Activated CD4-positive, alpha-beta T cell treated with anti-CD3 and anti-CD28 coated beads, Interleukin-2, amount 10 ng/mL, durations not matched to agents 7 days and 5 days (primary cell): ENCODE results near the gene COTL1. TPM values are rescaled to one million over a fixed set of nuclear protein-coding genes. Genes with fewer than 3 reads are reported as not detected.
A peak's percentile ranks its signal among the peaks of the same experiment; 100 is the strongest.

Experiments used
- CTCF ChIA-PET: fragments of 350-600 bp; sonication (Branson Sonifier 250); formaldehyde crosslinking; loops from one replicate; lab custom pipeline; 2021; ENCODE audit warnings: antibody characterized with exemption; lab: Charles Lee
- POLR2A ChIA-PET: fragments of 350-600 bp; sonication (Branson Sonifier 250); formaldehyde crosslinking; loops from one replicate; lab custom pipeline; 2021; ENCODE audit warnings: antibody characterized with exemption; lab: Charles Lee
- DNase-seq: peaks from one replicate; pipeline ENCODE4 v3.0.0-alpha.2; 2020
- H3K27ac Mint-ChIP-seq: one replicate; pipeline ENCODE4 v1.8.0; 2021; ENCODE audit warnings: mild to moderate bottlenecking, moderate library complexity, mixed read lengths
- H3K27me3 Mint-ChIP-seq: one replicate; pipeline ENCODE4 v1.8.0; 2021; ENCODE audit warnings: mixed read lengths
- H3K36me3 Mint-ChIP-seq: one replicate; pipeline ENCODE4 v1.8.0; 2021; ENCODE audit warnings: low read depth, mixed read lengths
- H3K4me1 Mint-ChIP-seq: one replicate; pipeline ENCODE4 v1.8.0; 2021; ENCODE audit warnings: mixed read lengths
- H3K4me3 Mint-ChIP-seq: one replicate; pipeline ENCODE4 v1.8.0; 2021; ENCODE audit warnings: mild to moderate bottlenecking, moderate library complexity, mixed read lengths
- H3K9me3 Mint-ChIP-seq: one replicate; pipeline ENCODE4 v1.8.0; 2021; ENCODE audit warnings: mixed read lengths
- total RNA-seq, 2 experiments: library from RNA; stranded (reverse); gene quantifications; one replicate each; pipeline ENCODE4 v1.2.3, GENCODE V29; 2021

COTL1 gene, protein sequence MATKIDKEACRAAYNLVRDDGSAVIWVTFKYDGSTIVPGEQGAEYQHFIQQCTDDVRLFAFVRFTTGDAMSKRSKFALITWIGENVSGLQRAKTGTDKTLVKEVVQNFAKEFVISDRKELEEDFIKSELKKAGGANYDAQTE
- total RNA-seq: 100 to 1,000 TPM; 780 to 845 TPM

DNA sequence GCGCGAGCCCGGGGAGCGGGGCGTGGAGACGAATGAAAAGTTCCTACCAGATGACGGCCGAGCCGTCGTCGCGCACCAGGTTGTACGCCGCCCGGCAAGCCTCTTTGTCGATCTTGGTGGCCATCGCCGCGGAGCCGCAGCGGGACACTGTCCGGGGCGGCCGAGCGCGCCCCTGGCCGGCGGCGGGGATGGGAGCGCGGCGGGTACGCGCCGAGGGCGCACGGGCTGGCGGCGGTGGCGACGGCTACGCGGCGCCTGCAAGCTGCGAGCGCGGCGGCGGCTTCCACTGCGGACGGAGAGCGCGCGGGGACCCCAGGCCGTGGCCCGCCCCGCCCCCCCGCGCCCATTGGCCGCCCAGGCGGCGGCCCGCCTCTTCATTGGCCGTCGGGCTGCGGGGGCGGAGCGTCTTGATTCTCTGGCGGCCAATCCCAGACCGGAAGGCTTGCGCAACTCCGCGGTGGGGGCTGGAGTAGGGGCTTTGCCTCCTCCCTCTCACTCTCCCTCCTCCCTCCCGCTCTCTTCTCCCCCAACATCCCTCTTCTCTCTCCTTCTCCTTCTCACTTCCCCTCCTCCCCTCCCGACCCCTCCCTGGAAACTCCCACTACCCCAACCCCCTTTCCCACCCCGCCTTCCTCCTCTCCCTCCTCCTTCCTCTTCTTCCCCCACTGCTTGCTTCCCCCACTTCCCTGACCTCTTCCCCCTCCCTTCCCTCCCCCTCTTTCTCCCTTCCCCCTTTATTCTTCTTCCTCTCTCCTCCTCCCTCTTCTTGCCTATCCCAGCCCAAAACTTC, at the start of gene COTL1:
Gene COTL1, minus strand, starts transcription at position 288 of the 790 bp plus-strand sequence. Its CDS starts 164 bp downstream, at position 124.
- Mint-ChIP-seq H3K9me3 (no peaks in the 10 kb centered on the region), H3K27me3 (peaks cover 12% of the 10 kb centered on the region), H3K4me3 (peak within 1 kb of the TSS; percentile 99), H3K36me3 (peaks cover 40% of the 10 kb centered on the region), H3K4me1 (peaks cover 54% of the 10 kb centered on the region), H3K27ac (peak within 1 kb of the TSS; percentile 88)
- POLR2A ChIA-PET: no interaction called here
- CTCF ChIA-PET: interaction anchor here (0.9 to 1.4 kb wide), 2 partner anchors 65 to 110 kb away, joined by 3 read pairs; no protein-coding TSS in a partner anchor
- peak; percentile 94 for DNase-seq

DNA sequence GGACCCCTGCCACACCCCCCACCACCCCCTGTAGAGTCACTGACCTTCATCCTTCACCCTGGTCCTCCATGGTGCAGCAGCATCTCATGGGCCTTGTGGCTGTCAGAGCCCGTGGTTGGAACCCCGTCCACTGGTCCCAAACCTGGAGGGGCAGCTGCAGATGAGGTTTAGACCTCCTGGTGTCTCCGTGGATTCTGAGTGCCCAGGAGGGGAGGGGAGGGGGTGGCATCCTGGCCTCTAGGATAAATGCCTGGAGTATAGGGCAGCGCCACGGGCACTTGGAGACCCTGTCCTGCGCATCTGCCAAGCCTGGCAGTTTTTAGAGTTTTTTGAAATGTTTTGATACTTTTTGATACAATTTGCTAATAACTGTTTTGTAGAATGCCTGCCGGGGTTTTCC, 48.0 kb upstream of the COTL1 start:
- ChIA-PET CTCF (interaction anchor here (1.3 kb wide), 1 partner anchor 13 kb away, joined by 3 read pairs; no protein-coding TSS in a partner anchor), POLR2A (no interaction called here)
- H3K4me3 Mint-ChIP-seq: no peak overlapping the region
- H3K36me3 Mint-ChIP-seq: peaks cover 37% of the 10 kb centered on the region
- peaks cover 4% of the 10 kb centered on the region for H3K4me1 Mint-ChIP-seq
- no peaks in the 10 kb centered on the region for H3K27me3 Mint-ChIP-seq
- DNase-seq: no peak
- no peaks in the 10 kb centered on the region for H3K9me3 Mint-ChIP-seq
- no peak overlapping the region for H3K27ac Mint-ChIP-seq

DNA sequence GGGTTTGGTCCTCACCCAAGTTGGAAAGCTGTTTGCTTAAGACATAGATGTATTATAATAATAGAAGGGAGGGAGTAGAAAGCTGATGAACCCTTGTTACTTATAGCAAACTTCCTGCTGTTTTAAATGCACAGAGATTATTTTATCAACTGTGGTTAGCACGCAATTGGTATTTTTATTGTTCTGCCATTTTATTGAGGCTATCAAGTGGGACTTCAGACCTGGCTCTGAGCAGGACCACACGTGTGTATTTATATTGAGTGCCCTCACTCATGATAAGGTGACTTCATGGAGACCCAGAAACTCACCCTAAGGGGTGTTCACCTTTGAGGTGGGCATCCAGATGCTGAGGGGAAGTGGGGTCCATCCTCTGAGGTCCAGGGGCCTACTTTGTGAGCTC, 47.5 kb upstream of the COTL1 start:
- ChIA-PET CTCF (interaction anchor here (1.3 kb wide), 1 partner anchor 12 kb away, joined by 3 read pairs; no protein-coding TSS in a partner anchor), POLR2A (no interaction called here)
- Mint-ChIP-seq H3K4me1 (peaks cover 5% of the 10 kb centered on the region), H3K27ac (no peak overlapping the region), H3K27me3 (no peaks in the 10 kb centered on the region), H3K36me3 (peaks cover 41% of the 10 kb centered on the region), H3K9me3 (no peaks in the 10 kb centered on the region), H3K4me3 (no peak overlapping the region)
- DNase-seq: no peak

DNA sequence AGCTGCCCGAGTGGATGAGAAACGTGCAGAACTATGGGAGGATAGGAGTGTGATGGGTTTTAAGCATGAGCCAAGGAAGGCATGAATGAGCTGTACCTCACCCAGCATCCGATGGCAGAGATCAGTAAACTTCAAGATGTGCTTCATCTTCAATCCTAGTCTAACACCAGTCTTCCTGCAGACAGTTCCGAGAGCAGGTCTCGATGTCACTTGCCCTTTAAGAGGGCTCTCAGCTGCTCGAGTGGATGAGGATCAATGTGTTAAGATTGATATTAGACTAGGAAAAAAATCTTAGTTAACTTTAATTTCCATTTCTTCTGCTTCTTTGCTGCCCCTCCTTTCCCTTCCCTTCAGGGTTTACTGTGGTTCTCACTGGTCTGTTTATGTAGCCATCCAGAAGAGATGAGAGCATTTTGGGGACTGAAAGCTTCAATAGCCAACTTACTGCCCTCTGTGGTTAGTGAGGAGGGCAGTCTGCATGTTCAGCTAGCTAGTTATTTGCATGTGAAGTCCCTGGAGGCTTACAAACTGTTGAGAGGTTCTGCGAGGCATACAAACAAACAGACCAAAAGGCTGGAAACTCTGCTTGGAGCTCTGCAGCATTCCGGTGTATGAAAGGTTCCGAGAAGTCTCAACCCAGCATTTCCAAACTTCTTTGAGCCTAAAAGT, 45.7 kb upstream of the COTL1 start:
- Mint-ChIP-seq H3K9me3 (no peaks in the 10 kb centered on the region), H3K4me3 (no peak overlapping the region), H3K27me3 (no peaks in the 10 kb centered on the region), H3K27ac (no peak overlapping the region), H3K4me1 (peaks cover 20% of the 10 kb centered on the region), H3K36me3 (peaks cover 55% of the 10 kb centered on the region)
- DNase-seq: no peak
- ChIA-PET CTCF (interaction anchor here (0.6 to 2.8 kb wide), 8 partner anchors 9 to 76 kb away, joined by 3 to 26 read pairs (median 3); no protein-coding TSS in a partner anchor), POLR2A (interaction anchor here (0.5 kb wide), 1 partner anchor 310 kb away, joined by 4 read pairs; no protein-coding TSS in a partner anchor)

DNA sequence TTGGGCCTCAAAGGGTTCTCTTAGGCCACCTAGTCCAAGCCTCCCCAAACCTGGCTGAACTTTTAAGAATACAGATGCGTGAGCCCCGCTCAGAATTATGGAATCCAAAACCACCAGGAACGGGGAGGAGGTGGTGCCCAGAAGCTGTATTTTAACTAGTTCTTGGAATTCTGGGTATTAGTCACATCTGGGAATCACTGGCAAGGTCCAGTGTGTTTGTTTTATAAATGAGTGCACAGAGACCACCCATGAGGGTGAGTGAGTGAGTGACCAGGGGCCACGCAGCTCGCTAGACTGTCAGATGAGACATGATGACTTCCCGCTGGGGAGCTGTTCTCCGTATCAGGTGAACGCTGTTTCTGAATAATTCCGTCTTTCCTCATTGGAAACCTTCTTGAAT, 44.6 kb upstream of the COTL1 start:
- Mint-ChIP-seq H3K27me3 (no peaks in the 10 kb centered on the region), H3K36me3 (peaks cover 62% of the 10 kb centered on the region), H3K27ac (no peak overlapping the region), H3K9me3 (no peaks in the 10 kb centered on the region), H3K4me1 (peaks cover 30% of the 10 kb centered on the region), H3K4me3 (no peak overlapping the region)
- POLR2A ChIA-PET: no interaction called here
- no peak for DNase-seq
- CTCF ChIA-PET: interaction anchor here (0.6 to 2.8 kb wide), 7 partner anchors 9 to 100 kb away, joined by 3 to 26 read pairs (median 3); no protein-coding TSS in a partner anchor

DNA sequence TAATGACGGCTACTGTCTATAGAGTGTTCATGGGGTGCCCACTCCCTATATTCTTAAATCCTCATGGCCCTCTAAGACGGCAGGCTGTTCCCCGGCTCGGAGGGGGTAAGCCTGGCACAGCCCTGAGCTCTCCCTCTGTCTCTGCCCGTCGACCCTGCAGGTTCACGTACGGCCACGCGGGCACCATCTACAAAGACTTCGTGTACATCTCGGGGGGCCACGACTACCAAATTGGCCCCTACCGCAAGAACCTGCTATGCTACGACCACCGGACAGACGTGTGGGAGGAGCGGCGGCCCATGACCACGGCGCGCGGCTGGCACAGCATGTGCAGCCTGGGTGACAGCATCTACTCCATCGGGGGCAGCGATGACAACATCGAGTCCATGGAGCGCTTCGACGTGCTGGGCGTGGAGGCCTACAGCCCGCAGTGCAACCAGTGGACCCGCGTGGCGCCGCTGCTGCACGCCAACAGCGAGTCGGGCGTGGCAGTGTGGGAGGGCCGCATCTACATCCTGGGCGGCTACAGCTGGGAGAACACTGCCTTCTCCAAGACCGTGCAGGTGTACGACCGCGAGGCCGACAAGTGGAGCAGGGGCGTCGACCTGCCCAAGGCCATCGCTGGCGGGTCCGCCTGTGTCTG, 43.7 kb upstream of the COTL1 start:
- peaks cover 39% of the 10 kb centered on the region for H3K4me1 Mint-ChIP-seq
- CTCF ChIA-PET: interaction anchor here (1.0 to 2.8 kb wide), 4 partner anchors 11 to 99 kb away, joined by 3 to 26 read pairs (median 6); no protein-coding TSS in a partner anchor
- DNase-seq: no peak
- H3K9me3 Mint-ChIP-seq: no peaks in the 10 kb centered on the region
- H3K27me3 Mint-ChIP-seq: no peaks in the 10 kb centered on the region
- H3K27ac Mint-ChIP-seq: no peak overlapping the region
- peaks cover 71% of the 10 kb centered on the region for H3K36me3 Mint-ChIP-seq
- H3K4me3 Mint-ChIP-seq: no peak overlapping the region
- POLR2A ChIA-PET: no interaction called here

DNA sequence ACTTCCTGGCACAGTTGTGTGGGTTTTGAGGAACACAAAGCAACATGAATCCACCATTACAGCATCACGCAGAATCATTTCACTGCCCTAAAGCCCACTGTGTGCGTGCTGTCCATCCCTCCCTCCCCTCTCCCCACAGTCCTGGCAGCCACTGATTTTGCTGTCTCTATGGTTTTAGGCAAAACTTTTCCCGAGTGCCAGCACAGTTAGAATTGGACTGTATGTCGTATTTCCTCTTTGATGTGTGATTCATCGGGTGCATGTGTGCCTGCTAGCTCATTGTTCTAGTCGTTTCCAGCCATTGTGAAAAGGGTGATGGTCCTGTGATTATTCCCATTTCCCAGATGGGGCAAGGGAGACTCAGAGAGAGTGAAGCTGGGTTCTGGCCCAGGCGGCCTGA, 43.1 kb upstream of the COTL1 start:
- Mint-ChIP-seq H3K36me3 (peaks cover 70% of the 10 kb centered on the region), H3K27me3 (no peaks in the 10 kb centered on the region), H3K9me3 (no peaks in the 10 kb centered on the region), H3K27ac (peak overlapping the region; percentile 36), H3K4me3 (no peak overlapping the region), H3K4me1 (peaks cover 45% of the 10 kb centered on the region)
- CTCF ChIA-PET: interaction anchor here (2.4 kb wide), 1 partner anchor 11 kb away, joined by 9 read pairs; no protein-coding TSS in a partner anchor
- POLR2A ChIA-PET: no interaction called here
- no peak for DNase-seq

DNA sequence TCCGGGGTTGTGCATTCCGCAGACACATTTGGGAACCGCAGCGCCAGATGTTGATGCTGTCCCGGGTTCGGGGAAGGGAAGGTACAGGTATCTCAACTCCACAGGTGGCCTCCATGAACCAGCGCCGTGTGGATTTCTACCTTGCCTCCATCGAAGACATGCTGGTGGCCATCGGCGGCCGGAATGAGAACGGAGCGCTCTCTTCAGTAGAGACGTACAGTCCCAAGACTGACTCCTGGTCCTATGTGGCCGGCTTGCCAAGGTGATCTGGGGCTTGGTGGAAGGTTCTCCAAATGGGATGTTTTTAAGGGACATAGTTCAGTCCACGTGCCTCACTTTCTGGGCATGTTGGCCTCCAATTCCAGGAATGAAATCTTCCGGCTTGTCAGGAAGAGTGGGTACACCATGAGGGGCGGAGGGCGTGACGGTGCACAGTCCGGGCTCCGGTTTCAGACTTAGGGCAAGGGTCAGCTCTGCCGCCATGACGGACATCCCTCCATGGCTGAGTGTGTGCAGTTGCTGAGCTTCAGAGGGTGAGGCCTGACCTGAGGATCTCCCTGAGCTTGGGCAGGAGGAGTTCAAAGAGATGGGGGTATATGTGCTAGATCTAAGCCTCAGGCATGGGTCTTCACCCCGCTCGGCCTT, 41.9 kb upstream of the COTL1 start:
- no peak for DNase-seq
- ChIA-PET CTCF (interaction anchor here (0.8 to 2.4 kb wide), 2 partner anchors 9 to 13 kb away, joined by 3 to 9 read pairs; no protein-coding TSS in a partner anchor), POLR2A (no interaction called here)
- no peaks in the 10 kb centered on the region for H3K9me3 Mint-ChIP-seq
- peaks cover 55% of the 10 kb centered on the region for H3K4me1 Mint-ChIP-seq
- no peak overlapping the region for H3K4me3 Mint-ChIP-seq
- no peaks in the 10 kb centered on the region for H3K27me3 Mint-ChIP-seq
- peaks cover 77% of the 10 kb centered on the region for H3K36me3 Mint-ChIP-seq
- H3K27ac Mint-ChIP-seq: no peak overlapping the region

DNA sequence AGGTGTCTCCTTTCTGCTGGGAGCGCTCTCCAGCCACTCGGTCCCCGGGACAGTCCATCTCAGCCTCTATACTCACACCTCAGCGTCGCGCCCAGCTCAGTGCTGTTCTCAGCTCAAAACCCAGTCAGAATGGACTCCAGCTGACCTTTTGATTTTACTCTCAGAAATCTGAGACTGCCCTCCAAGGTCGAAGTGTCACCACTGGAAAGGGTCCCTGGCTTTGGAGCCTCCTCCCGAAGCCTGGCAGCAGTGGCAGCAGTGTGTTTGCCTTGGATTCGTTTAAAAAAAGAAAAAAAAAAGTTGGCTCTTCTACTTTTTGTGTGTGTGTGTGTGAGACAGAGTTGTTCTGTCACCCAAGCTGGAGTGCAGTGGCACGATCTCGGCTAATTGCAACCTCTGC, 40.8 kb upstream of the COTL1 start:
- POLR2A ChIA-PET: interaction anchor here (0.6 kb wide), 1 partner anchor 68 kb away, joined by 10 read pairs; no protein-coding TSS in a partner anchor
- DNase-seq: no peak
- Mint-ChIP-seq H3K36me3 (peaks cover 77% of the 10 kb centered on the region), H3K9me3 (no peaks in the 10 kb centered on the region), H3K27me3 (no peaks in the 10 kb centered on the region), H3K27ac (peak overlapping the region; percentile 62), H3K4me1 (peaks cover 59% of the 10 kb centered on the region), H3K4me3 (no peak overlapping the region)
- CTCF ChIA-PET: interaction anchor here (1.0 kb wide), 1 partner anchor 14 kb away, joined by 4 read pairs; no protein-coding TSS in a partner anchor

DNA sequence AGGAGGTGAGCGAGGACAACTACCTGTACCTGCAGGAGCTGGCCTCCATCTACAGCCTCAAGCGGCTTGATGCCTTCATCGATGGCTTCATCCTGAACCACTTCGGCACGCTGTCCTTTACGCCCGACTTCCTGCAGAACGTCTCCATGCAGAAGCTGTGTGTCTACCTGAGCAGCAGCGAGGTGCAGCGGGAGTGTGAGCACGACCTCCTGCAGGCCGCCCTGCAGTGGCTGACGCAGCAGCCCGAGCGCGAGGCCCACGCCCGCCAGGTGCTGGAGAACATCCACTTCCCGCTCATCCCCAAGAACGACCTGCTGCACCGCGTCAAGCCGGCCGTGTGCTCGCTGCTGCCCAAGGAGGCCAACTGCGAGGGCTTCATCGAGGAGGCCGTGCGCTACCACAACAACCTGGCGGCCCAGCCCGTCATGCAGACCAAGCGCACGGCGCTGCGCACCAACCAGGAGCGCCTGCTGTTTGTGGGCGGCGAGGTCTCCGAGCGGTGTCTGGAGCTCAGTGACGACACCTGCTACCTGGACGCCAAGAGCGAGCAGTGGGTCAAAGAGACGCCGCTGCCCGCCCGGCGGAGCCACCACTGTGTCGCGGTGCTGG, 39.5 kb upstream of the COTL1 start:
- Mint-ChIP-seq H3K27me3 (no peaks in the 10 kb centered on the region), H3K4me3 (no peak overlapping the region), H3K36me3 (peaks cover 76% of the 10 kb centered on the region), H3K9me3 (no peaks in the 10 kb centered on the region), H3K4me1 (peaks cover 72% of the 10 kb centered on the region), H3K27ac (no peak overlapping the region)
- no peak for DNase-seq
- ChIA-PET CTCF (interaction anchor here (0.9 to 2.0 kb wide), 2 partner anchors 15 to 16 kb away, joined by 3 to 7 read pairs; no protein-coding TSS in a partner anchor), POLR2A (no interaction called here)

DNA sequence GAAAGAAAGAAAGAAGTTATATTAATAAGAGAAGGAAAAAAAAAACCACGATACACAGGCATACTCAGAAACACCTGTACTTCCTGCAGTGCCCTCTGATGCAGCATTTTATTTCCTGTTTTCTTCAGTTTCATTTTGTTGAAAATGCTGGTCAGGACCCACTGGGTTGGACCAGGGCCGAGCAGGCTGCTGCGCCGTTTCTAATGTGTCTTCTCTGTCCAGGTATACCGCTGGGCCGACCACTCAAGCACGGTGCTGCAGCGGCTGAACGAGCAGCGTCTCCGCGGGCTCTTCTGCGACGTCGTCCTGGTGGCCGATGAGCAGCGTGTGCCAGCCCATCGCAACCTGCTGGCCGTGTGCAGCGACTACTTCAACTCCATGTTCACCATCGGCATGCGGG, 38.8 kb upstream of the COTL1 start:
- Mint-ChIP-seq H3K4me1 (peaks cover 78% of the 10 kb centered on the region), H3K27ac (peak overlapping the region; percentile 77), H3K27me3 (no peaks in the 10 kb centered on the region), H3K36me3 (peaks cover 78% of the 10 kb centered on the region), H3K9me3 (no peaks in the 10 kb centered on the region), H3K4me3 (no peak overlapping the region)
- no peak for DNase-seq
- POLR2A ChIA-PET: no interaction called here
- CTCF ChIA-PET: interaction anchor here (0.7 to 2.0 kb wide), 3 partner anchors 15 to 123 kb away, joined by 3 to 7 read pairs (median 3); no protein-coding TSS in a partner anchor
